ENCODE data around the gene OR7G2. TPM values are rescaled to one million over a fixed set of nuclear protein-coding genes. Genes with fewer than 3 reads are reported as not detected.

Gene OR7G2
- total and polyA plus RNA-seq, 2 donors (not counting 3 experiments of a cell fraction or from before 2014, with no cell fraction given) = not detected

DNA sequence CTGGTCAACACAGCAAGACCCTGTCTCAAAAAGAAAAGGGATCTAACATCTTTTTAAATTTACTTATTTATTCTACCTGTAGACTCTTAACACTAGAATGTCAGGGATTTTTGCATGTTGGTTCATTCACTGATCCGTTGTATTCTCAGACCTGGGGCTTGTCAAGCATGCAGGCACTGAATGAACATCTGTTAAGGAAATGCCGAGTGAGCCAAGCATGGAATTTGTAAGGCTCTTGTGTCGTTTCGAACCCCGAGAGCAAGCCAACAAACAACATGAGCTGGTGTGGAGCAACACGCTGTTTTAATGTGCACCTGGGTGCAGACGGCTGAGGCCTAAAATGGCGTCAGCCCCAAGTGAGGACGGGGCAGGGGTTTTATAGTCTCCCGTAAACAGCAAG is 30.4 kb downstream of the OR7G2 start:
- H2AFZ ChIP-seq (ENCODE audit: low read depth, low read length) = no peak overlapping the region
- H4K20me1 ChIP-seq (replicated peaks; ENCODE audit: control insufficient read depth, extremely low read depth, insufficient read depth, low read length) = no peaks in the 10 kb centered on the region
- DNase-seq (ENCODE audit: low read depth, low spot score) (no peak), FAIRE-seq (no peak)
- no peak overlapping the region for H3K9ac ChIP-seq (replicated peaks; ENCODE audit: extremely low read depth, insufficient read depth, low read length)
- ChIA-PET CTCF (no interaction called here), POLR2A (no interaction called here)
- no peaks in the 10 kb centered on the region for H3K9me3 ChIP-seq (replicated peaks; ENCODE audit: control insufficient read depth, insufficient read depth, low read length)
- BruUV-seq (replicated peaks) = no TSS peak
- H3K79me2 ChIP-seq (ENCODE audit: control insufficient read depth, insufficient read depth, low read length) = no peaks in the 10 kb centered on the region
- no peaks in the 10 kb centered on the region for H3K27me3 ChIP-seq (ENCODE audit: control insufficient read depth in 2 of 2, insufficient read depth in 2 of 2, low read length in 2 of 2)
- no peaks in the 10 kb centered on the region for H3K36me3 ChIP-seq (ENCODE audit: control insufficient read depth in 2 of 2, extremely low read depth in 1 of 2, insufficient read depth in 2 of 2, low read length in 2 of 2)
- no peaks in the 10 kb centered on the region for H3K9me1 ChIP-seq (replicated peaks; ENCODE audit: control insufficient read depth, extremely low read depth, insufficient read depth, low read length)
- H3K4me3 ChIP-seq (replicated peaks in 1 of 3; ENCODE audit: insufficient read depth in 1 of 3, low read depth in 1 of 3, low read length in 3 of 3) = no peak overlapping the region
- peaks cover 5% of the 10 kb centered on the region for H3K4me1 ChIP-seq (ENCODE audit: control insufficient read depth, extremely low read depth, insufficient read depth, low read length)
- H3K4me2 ChIP-seq (ENCODE audit: insufficient read depth, low read length) = no peak overlapping the region
- dilution Hi-C loops (cut with MboI; ENCODE audit: extremely low pct_ligation_motif_present, low sequenced_read_pairs) (no loop called here), intact Hi-C loops (cut with micrococcal nuclease) (no loop called here)
- H3K27ac ChIP-seq (ENCODE audit: insufficient read depth, low read depth, low read length) = no peak overlapping the region
- no peak for TF ChIP-seq MYC (IDR thresholded peaks at IDR 0.05; ENCODE audit: low read depth, low read length)
- TF ChIP-seq POLR2A (IDR thresholded peaks at IDR 0.05; ENCODE audit: low read depth, low read length) = no peak
- TF ChIP-seq GATA2 (IDR thresholded peaks at IDR 0.05; ENCODE audit: insufficient read depth, insufficient read length, low read depth, low read length) = no peak
- TF ChIP-seq EZH2 (IDR thresholded peaks at IDR 0.05; ENCODE audit: borderline replicate concordance, low read depth, low read length, severe bottlenecking) = no peak
- TF ChIP-seq JUN (IDR thresholded peaks at IDR 0.05; ENCODE audit: borderline replicate concordance, insufficient read depth, insufficient read length, low read depth) = no peak
- no peak for TF ChIP-seq POLR2AphosphoS5 (IDR thresholded peaks at IDR 0.05; ENCODE audit: insufficient read depth, low read depth, low read length)
- TF ChIP-seq, protein P1, sequence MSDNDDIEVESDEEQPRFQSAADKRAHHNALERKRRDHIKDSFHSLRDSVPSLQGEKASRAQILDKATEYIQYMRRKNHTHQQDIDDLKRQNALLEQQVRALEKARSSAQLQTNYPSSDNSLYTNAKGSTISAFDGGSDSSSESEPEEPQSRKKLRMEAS (IDR thresholded peaks at IDR 0.05; ENCODE audit: insufficient read depth, insufficient read length) = no peak
- no peak for TF ChIP-seq FOS (IDR thresholded peaks at IDR 0.05; ENCODE audit: borderline replicate concordance, insufficient read depth, low read length)
- TF ChIP-seq, protein P2, sequence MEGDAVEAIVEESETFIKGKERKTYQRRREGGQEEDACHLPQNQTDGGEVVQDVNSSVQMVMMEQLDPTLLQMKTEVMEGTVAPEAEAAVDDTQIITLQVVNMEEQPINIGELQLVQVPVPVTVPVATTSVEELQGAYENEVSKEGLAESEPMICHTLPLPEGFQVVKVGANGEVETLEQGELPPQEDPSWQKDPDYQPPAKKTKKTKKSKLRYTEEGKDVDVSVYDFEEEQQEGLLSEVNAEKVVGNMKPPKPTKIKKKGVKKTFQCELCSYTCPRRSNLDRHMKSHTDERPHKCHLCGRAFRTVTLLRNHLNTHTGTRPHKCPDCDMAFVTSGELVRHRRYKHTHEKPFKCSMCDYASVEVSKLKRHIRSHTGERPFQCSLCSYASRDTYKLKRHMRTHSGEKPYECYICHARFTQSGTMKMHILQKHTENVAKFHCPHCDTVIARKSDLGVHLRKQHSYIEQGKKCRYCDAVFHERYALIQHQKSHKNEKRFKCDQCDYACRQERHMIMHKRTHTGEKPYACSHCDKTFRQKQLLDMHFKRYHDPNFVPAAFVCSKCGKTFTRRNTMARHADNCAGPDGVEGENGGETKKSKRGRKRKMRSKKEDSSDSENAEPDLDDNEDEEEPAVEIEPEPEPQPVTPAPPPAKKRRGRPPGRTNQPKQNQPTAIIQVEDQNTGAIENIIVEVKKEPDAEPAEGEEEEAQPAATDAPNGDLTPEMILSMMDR (IDR thresholded peaks at IDR 0.05; ENCODE audit: extremely low read depth in 1 of 2, insufficient read depth in 1 of 2, low read depth in 1 of 2, low read length in 2 of 2) = no peak
